ENCODE results near the gene PDE11A.
A peak's percentile ranks its signal among the peaks of the same experiment; 100 is the strongest.

Gene PDE11A

GRCh38 chr2:177916342-177916741, 156.2 kb downstream of the PDE11A start:
- DNase-seq = no peak

- no peak for DNase-seq
These were observed 158.3 kb downstream of the PDE11A start for GRCh38 chr2:177914247-177914646.

- DNase-seq = no peak
These were observed 162.6 kb downstream of the PDE11A start for GRCh38 chr2:177909962-177910361.

- no peak for DNase-seq
These were observed 163.8 kb downstream of the PDE11A start for GRCh38 chr2:177908824-177909223.

- DNase-seq = no peak
These were observed 164.4 kb downstream of the PDE11A start for GRCh38 chr2:177908182-177908581.

GRCh38 chr2:177906041-177906718, 166.4 kb downstream of the PDE11A start:
- peak; percentile 35 for DNase-seq

GRCh38 chr2:177905640-177906039, 166.9 kb downstream of the PDE11A start:
- DNase-seq = no peak

- no peak for DNase-seq
These were observed 170.0 kb downstream of the PDE11A start for GRCh38 chr2:177902395-177903163.

GRCh38 chr2:177900082-177900481, 172.5 kb downstream of the PDE11A start:
- no peak for DNase-seq

- DNase-seq = no peak
These were observed 175.3 kb downstream of the PDE11A start for GRCh38 chr2:177897278-177897677.

- no peak for DNase-seq
These were observed 176.0 kb downstream of the PDE11A start for GRCh38 chr2:177896587-177896986.

- DNase-seq = no peak
These were observed 178.0 kb downstream of the PDE11A start for GRCh38 chr2:177894546-177894945.

GRCh38 chr2:177893880-177894279, 178.7 kb downstream of the PDE11A start:
- no peak for DNase-seq

GRCh38 chr2:177891533-177891932, 181.0 kb downstream of the PDE11A start:
- no peak for DNase-seq

- no peak for DNase-seq
These were observed 182.6 kb downstream of the PDE11A start for GRCh38 chr2:177889818-177890460.

- peak; percentile 7 for DNase-seq
These were observed 184.0 kb downstream of the PDE11A start for GRCh38 chr2:177888581-177888980.

- DNase-seq = no peak
These were observed 184.9 kb downstream of the PDE11A start for GRCh38 chr2:177887722-177888121.

- no peak for DNase-seq
These were observed 185.8 kb downstream of the PDE11A start for GRCh38 chr2:177886824-177887223.

GRCh38 chr2:177885828-177886466, 186.6 kb downstream of the PDE11A start:
- DNase-seq = no peak

GRCh38 chr2:177883177-177883576, 189.4 kb downstream of the PDE11A start:
- DNase-seq = no peak

GRCh38 chr2:177882501-177882900, 190.1 kb downstream of the PDE11A start:
- DNase-seq = no peak

- DNase-seq = no peak
These were observed 190.7 kb downstream of the PDE11A start for GRCh38 chr2:177881921-177882320.

GRCh38 chr2:177881008-177881747, 191.4 kb downstream of the PDE11A start:
- no peak for DNase-seq

Measured in NCI-H774 (cell line).